HG02852 (cell line): ENCODE data around the gene WWP2.
"Not testable (repeated sequence)": the region's sequence is repeated elsewhere in the genome, so short reads cannot be mapped to it uniquely, and the experiment has no call there.

Source experiments
- ATAC-seq: cut with Tn5 transposase; IDR thresholded peaks from one replicate; pipeline ENCODE4 v1.9.1; 2021; ENCODE audit warnings: mild to moderate bottlenecking, moderate library complexity; ENCODE audit not compliant: unreplicated experiment

The WWP2 gene

GRCh38 chr16:69939821-69940585, 177.9 kb downstream of the WWP2 start:
- no peak for ATAC-seq

GRCh38 chr16:69940676-69941075, 178.5 kb downstream of the WWP2 start:
- no peak for ATAC-seq

- no peak for ATAC-seq
Measured at GRCh38 chr16:69941251-69942098, 179.3 kb downstream of the WWP2 start.

GRCh38 chr16:69942099-69942491, 180.0 kb downstream of the WWP2 start:
- no peak for ATAC-seq

GRCh38 chr16:69942627-69943170, 180.6 kb downstream of the WWP2 start:
- no peak for ATAC-seq

GRCh38 chr16:69943241-69944036, 181.3 kb downstream of the WWP2 start:
- ATAC-seq, result not testable (repeated sequence)

- not testable (repeated sequence) for ATAC-seq
Measured at GRCh38 chr16:69950411-69950810, 188.3 kb downstream of the WWP2 start.

GRCh38 chr16:69951017-69951671, 189.0 kb downstream of the WWP2 start, which contains the start of gene CLEC18A:
Gene CLEC18A (plus strand): TSS chr16:69951334. CDS start chr16:69951367, 33 bp downstream.
- ATAC-seq, result not testable (repeated sequence)

GRCh38 chr16:69951672-69952031, 189.5 kb downstream of the WWP2 start:
- not testable (repeated sequence) for ATAC-seq

- ATAC-seq, result not testable (repeated sequence)
Measured at GRCh38 chr16:69952116-69952515, 190.0 kb downstream of the WWP2 start.

GRCh38 chr16:69952572-69953355, 190.6 kb downstream of the WWP2 start:
- ATAC-seq, result not testable (repeated sequence)

GRCh38 chr16:69954241-69954640, 192.1 kb downstream of the WWP2 start:
- ATAC-seq, result not testable (repeated sequence)

GRCh38 chr16:69963312-69963711, 201.2 kb downstream of the WWP2 start:
- ATAC-seq, result not testable (repeated sequence)

- ATAC-seq, result not testable (repeated sequence)
Measured at GRCh38 chr16:69964960-69965660, 203.0 kb downstream of the WWP2 start.

- not testable (repeated sequence) for ATAC-seq
Measured at GRCh38 chr16:69965661-69966054, 203.5 kb downstream of the WWP2 start.

GRCh38 chr16:69967688-69968087, 205.6 kb downstream of the WWP2 start:
- not testable (repeated sequence) for ATAC-seq

GRCh38 chr16:69968125-69968524, 206.0 kb downstream of the WWP2 start:
- not testable (repeated sequence) for ATAC-seq

- ATAC-seq, result not testable (repeated sequence)
Measured at GRCh38 chr16:69969657-69970056, 207.5 kb downstream of the WWP2 start.

GRCh38 chr16:69972120-69972519, 210.0 kb downstream of the WWP2 start:
- ATAC-seq, result not testable (repeated sequence)
